ENCODE measurements around the gene USP40. TPM values are rescaled to one million over a fixed set of nuclear protein-coding genes. Genes with fewer than 3 reads are reported as not detected.
A peak's percentile ranks its signal among the peaks of the same experiment; 100 is the strongest.
"Not testable (repeated sequence)": the region's sequence is repeated elsewhere in the genome, so short reads cannot be mapped to it uniquely, and the experiment has no call there.

Gene USP40, protein sequence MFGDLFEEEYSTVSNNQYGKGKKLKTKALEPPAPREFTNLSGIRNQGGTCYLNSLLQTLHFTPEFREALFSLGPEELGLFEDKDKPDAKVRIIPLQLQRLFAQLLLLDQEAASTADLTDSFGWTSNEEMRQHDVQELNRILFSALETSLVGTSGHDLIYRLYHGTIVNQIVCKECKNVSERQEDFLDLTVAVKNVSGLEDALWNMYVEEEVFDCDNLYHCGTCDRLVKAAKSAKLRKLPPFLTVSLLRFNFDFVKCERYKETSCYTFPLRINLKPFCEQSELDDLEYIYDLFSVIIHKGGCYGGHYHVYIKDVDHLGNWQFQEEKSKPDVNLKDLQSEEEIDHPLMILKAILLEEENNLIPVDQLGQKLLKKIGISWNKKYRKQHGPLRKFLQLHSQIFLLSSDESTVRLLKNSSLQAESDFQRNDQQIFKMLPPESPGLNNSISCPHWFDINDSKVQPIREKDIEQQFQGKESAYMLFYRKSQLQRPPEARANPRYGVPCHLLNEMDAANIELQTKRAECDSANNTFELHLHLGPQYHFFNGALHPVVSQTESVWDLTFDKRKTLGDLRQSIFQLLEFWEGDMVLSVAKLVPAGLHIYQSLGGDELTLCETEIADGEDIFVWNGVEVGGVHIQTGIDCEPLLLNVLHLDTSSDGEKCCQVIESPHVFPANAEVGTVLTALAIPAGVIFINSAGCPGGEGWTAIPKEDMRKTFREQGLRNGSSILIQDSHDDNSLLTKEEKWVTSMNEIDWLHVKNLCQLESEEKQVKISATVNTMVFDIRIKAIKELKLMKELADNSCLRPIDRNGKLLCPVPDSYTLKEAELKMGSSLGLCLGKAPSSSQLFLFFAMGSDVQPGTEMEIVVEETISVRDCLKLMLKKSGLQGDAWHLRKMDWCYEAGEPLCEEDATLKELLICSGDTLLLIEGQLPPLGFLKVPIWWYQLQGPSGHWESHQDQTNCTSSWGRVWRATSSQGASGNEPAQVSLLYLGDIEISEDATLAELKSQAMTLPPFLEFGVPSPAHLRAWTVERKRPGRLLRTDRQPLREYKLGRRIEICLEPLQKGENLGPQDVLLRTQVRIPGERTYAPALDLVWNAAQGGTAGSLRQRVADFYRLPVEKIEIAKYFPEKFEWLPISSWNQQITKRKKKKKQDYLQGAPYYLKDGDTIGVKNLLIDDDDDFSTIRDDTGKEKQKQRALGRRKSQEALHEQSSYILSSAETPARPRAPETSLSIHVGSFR
- total RNA-seq, result 21.8 TPM
- long read RNA-seq, partial matches to known transcripts, result 4 of 25 reads
- long read RNA-seq, other reads (novel, unspliced or antisense), result 21 of 25 reads

DNA sequence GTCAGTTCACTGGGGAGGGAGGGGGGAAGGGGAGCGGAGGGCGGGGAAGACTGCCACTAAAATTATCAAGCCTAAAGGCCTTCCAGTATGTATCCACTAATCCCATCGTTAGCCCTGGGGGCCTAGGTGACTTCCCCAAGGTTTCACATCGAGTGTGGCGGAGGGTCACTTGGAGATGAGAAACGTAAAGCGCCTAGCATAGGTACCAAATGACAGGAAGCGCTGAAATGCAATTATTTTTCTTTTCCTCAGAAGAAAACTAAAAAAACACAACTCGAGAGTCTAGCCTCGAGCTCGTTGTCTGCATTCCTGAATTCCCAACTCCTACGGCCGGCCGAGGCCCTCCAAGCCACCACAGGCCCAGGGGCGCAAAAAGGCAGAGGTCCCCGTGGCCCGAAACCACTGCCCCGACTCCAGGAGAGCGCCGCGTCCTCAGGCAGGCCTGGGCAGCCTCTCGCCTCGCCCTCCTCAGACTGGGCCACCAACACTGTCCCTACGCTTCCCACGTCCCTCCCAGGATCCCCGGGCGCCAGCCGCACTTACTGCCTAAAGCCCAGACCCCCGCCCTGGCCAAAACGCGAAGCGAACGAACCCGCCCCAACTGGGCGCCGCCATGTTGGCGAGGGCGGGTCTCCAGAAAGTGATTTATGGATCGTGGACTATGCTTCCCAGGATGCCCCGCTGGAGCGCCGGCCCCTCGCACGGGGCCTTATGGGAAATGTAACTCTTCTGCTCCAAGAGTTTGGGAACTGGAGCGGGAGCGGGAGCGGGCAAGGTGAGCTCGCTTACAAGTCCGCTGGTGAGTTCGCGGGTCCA lies at the start of gene USP40:
TSS of gene USP40 (minus strand) at position 642 of the 816 bp plus-strand sequence. CDS start 1,228 bp downstream, outside the sequence.
- ATAC-seq (peak; percentile 100), DNase-seq (peak; percentile 92)
- intact Hi-C loops (cut with micrococcal nuclease), result no loop called here

GRCh38 chr2:233611284-233611683 lies 44.7 kb upstream of the USP40 start:
- intact Hi-C loops (cut with micrococcal nuclease), result no loop called here
- ATAC-seq (no peak), DNase-seq (no peak)

GRCh38 chr2:233605680-233606079 lies 39.1 kb upstream of the USP40 start:
- intact Hi-C loops (cut with micrococcal nuclease), result no loop called here

GRCh38 chr2:233604826-233605225 lies 38.2 kb upstream of the USP40 start:
- DNase-seq, result no peak
- ATAC-seq, result no peak
- intact Hi-C loops (cut with micrococcal nuclease), result no loop called here

More at GRCh38 chr2:233605680-233606079, 39.1 kb upstream of the USP40 start:
- no peak for ATAC-seq
- DNase-seq, result no peak

GRCh38 chr2:233603520-233603919 lies 36.9 kb upstream of the USP40 start:
- intact Hi-C loops (cut with micrococcal nuclease), result no loop called here
- DNase-seq, result no peak
- ATAC-seq, result no peak

DNA sequence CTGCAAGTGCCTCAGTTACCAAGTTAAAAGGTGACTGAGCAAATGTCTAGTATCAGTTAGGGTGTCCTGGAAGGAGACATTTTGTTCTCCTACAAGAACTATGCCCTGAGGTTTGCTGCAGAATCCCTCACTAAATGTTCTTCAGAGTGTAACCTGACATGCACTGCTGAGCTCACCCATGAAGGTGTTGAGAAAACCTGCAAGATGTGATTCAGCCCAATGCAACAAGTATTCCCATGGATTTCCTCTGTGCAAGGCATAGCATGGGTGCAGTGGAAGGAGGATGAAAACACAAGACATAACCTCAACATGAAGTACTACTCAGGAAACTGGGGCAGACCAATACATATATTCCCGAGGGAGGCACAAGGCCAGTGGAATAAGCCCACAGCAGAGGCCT lies 35.5 kb upstream of the USP40 start:
- no peak for ATAC-seq
- intact Hi-C loops (cut with micrococcal nuclease), result no loop called here

GRCh38 chr2:233600386-233600785 lies 33.8 kb upstream of the USP40 start:
- no peak for ATAC-seq
- intact Hi-C loops (cut with micrococcal nuclease), result no loop called here
- DNase-seq, result no peak

More for the DNA sequence above, 35.5 kb upstream of the USP40 start:
- DNase-seq, result no peak

DNA sequence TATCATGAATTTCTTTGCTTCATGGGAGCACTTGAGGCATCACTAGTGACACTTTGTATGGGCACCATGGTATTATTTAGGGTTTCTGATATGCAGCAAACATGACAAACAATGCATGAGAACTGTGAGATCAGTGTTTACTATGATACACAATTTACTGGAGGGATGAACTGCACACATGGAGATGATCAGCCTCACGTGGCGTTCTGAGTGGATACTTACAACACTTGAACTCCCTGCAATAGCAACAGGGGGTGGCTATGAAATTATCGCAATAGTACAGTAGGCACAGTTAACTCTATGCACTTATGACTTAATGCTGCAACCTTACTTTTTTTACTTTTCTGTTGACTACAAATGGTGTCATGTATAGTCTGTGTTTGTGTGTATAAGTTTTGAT lies 32.4 kb upstream of the USP40 start:
- intact Hi-C loops (cut with micrococcal nuclease), result no loop called here
- DNase-seq (no peak), ATAC-seq (no peak)

- ATAC-seq, result no peak
- intact Hi-C loops (cut with micrococcal nuclease), result no loop called here
- no peak for DNase-seq
These were observed 30.9 kb upstream of the USP40 start for GRCh38 chr2:233597522-233597921.

DNA sequence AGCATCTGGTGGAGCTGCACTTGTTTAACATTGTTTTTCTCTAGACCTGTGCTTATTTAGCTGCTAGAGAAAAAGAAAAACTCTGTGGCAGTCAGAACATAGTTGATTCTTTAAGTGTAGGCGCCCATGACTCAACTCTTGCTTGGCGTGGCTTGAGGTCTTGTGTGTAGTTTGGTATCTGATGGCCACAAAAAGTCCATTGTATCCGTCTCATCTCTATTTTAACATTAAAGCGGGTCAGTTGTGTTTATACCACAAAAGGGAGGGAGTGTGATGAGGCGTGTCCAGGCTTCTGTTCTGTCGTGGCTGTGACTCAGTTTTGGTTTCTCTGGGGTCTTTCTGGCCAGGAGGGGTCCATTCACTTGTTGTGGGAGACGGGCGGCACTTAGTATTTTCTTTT lies 26.6 kb upstream of the USP40 start:
- DNase-seq (no peak), ATAC-seq (no peak)
- intact Hi-C loops (cut with micrococcal nuclease), result no loop called here

DNA sequence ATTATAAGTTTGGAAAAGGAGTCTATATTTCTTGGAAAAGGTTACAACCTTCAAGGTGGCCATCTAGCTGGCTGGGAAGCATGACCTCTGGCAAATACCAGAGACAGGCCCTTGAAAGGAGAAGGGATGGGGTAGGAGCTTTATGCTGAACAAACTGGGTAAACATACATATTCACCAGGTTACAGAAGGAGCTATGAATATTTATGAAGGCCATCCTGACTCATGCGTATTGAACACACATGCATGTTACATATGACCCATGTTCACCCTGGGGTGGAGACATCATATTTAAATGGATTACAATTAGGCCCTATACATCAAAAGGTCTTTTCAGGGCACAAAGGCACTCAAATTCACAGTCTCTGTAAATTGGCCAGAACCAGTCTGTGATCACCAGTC lies 26.1 kb upstream of the USP40 start:
- ATAC-seq; DNase-seq; intact Hi-C loops (cut with micrococcal nuclease): not testable (repeated sequence)

- intact Hi-C loops (cut with micrococcal nuclease), result no loop called here
- ATAC-seq (no peak), DNase-seq (no peak)
These were observed 21.8 kb upstream of the USP40 start for GRCh38 chr2:233588400-233588799.

- intact Hi-C loops (cut with micrococcal nuclease), result no loop called here
- no peak for DNase-seq
- ATAC-seq, result no peak
These were observed 17.6 kb upstream of the USP40 start for GRCh38 chr2:233584210-233584609.

- DNase-seq; intact Hi-C loops (cut with micrococcal nuclease); ATAC-seq: not testable (repeated sequence)
These were observed 16.8 kb upstream of the USP40 start for GRCh38 chr2:233583217-233583965.

DNA sequence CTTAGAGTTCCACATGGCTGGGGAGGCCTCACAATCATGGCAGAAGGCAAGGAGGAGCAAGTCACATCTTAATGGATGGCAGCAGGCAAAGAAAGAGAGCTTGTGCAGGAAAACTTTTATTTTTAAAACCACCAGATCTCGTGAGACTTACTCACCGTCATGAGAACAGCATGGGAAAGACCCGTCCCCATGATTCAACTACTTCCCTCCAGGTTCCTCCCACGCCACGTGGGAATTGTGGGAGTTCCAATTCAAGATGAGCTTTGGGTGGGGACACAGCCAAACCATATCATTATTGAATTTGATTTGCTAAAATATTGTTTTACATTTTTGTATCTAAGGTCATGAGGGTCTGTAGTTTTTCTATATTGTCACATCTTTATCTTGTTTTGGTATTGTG lies 10.8 kb upstream of the USP40 start:
- ATAC-seq; DNase-seq; intact Hi-C loops (cut with micrococcal nuclease): not testable (repeated sequence)

DNA sequence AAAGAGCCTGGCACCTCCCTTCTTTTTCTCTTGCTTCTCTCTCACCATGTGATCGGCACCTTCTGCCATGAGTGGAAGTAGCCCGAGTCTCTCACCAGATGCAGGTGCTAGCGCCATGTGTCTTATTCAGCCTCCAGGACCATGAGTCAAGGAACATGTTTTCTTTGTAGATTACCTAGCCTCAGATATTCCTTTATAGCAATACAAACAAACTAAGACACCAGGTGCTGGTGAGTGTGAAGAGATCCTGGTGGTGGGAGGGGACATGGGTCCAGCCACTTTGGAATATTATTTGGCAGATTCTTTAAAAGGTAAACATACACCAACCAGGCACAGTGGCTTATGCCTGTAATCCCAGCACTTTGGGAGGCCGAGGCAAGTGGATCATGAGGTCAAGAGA lies 5.9 kb upstream of the USP40 start:
- ATAC-seq (no peak), DNase-seq (no peak)
- intact Hi-C loops (cut with micrococcal nuclease), result no loop called here

- intact Hi-C loops (cut with micrococcal nuclease), result no loop called here
These were observed 4.9 kb upstream of the USP40 start for GRCh38 chr2:233571462-233571861.

GRCh38 chr2:233571001-233571400 lies 4.4 kb upstream of the USP40 start:
- ATAC-seq (no peak), DNase-seq (no peak)
- intact Hi-C loops (cut with micrococcal nuclease), result no loop called here

More at GRCh38 chr2:233571462-233571861, 4.9 kb upstream of the USP40 start:
- no peak for ATAC-seq
- DNase-seq, result no peak
